H1 (cell line): ENCODE data around the gene CRADD. TPM values are rescaled to one million over a fixed set of nuclear protein-coding genes. Genes with fewer than 3 reads are reported as not detected.

Experiments
- CHD1 ChIP-seq: IDR thresholded peaks from 2 replicates; pipeline ENCODE4 v1.6.1; 2012; ENCODE audit warnings: low read depth, low read length, improper control_type of control experiment
- CTBP2 ChIP-seq: IDR thresholded peaks from 2 replicates; pipeline ENCODE4 v1.7.0; 2011; ENCODE audit warnings: borderline replicate concordance, mild to moderate bottlenecking, moderate library complexity, mixed read lengths, low read length; ENCODE audit not compliant: insufficient read depth, insufficient read length
- HDAC2 ChIP-seq, 2 experiments: fragments of 300-600 bp in 1 of 2; sonication (generic) in 1 of 2; IDR thresholded peaks; 2 replicates each; pipeline ENCODE4 v1.6.1; 2011 to 2012; ENCODE audit warnings: low read depth in 2 of 2, low read length in 2 of 2, mild to moderate bottlenecking in 2 of 2, moderate library complexity in 2 of 2, borderline replicate concordance in 1 of 2, inconsistent platforms in 1 of 2
- POLR2A ChIP-seq, 2 experiments: IDR thresholded peaks; 1 replicate in 1 of 2; 2 replicates in 1 of 2; pipeline ENCODE4 v1.6.1; 2011; ENCODE audit warnings: low read depth in 2 of 2, low read length in 2 of 2, mild to moderate bottlenecking in 2 of 2; ENCODE audit errors: control extremely low read depth in 1 of 2
- SP1 ChIP-seq: IDR thresholded peaks from 2 replicates; pipeline ENCODE4 v1.6.1; 2011; ENCODE audit warnings: low read depth, low read length
- USF2 ChIP-seq: IDR thresholded peaks from 2 replicates; pipeline ENCODE4 v1.6.1; 2011; ENCODE audit warnings: low read length, improper control_type of control experiment
- polyA plus RNA-seq, 7 experiments: library from polyadenylated mRNA; depleted of rRNA in 3 of 7; stranded (reverse) in 5 of 7; unstranded in 2 of 7; fragments of >200 nt in 5 of 7; fragments of 200-250 nt in 2 of 7; gene quantifications; 1 replicate in 5 of 7; 2 replicates in 1 of 7; 4 replicates in 1 of 7; pipeline versions ENCODE4 v1.2.1 to v1.2.3, GENCODE V29; 2011 to 2013; ENCODE audit warnings: missing spikeins in 2 of 7, mixed read lengths in 2 of 7
- total RNA-seq: library from RNA; stranded (reverse); fragmentation: NEBNext Ultra II Directional; extraction: Animal tissue kit (Norgen Biotek cat#: 25700); gene quantifications from 2 replicates; pipeline ENCODE4 v1.2.1, GENCODE V29; 2021

The CRADD gene
- total and polyA plus RNA-seq, 2 of the 8 experiments (the other 6 are each of a cell fraction or from before 2014, with no cell fraction given) = 8.1 to 15.4 TPM

- TF ChIP-seq CTBP2 = no peak
- no peak for TF ChIP-seq USF2
- no peak for TF ChIP-seq CHD1
- no peak for TF ChIP-seq SP1
- TF ChIP-seq HDAC2 (IDR thresholded peaks at IDR 0.05; ENCODE audit: borderline replicate concordance in 1 of 2, low read depth in 2 of 2, low read length in 2 of 2) = no peak
- TF ChIP-seq POLR2A (IDR thresholded peaks at IDR 0.05; ENCODE audit: control extremely low read depth in 1 of 2, low read depth in 2 of 2, low read length in 2 of 2) = no peak
- TF ChIP-seq, all 59 proteins: peak for 0
Measured at GRCh38 chr12:93908846-93909567, 231.8 kb downstream of the CRADD start (continued).
